Stomach (tissue), 4 donors: Measurements from ENCODE around the gene GALNS.

ENCODE experiments used
- POLR2A ChIP-seq, 4 donors: fragments of 450-650 bp; IDR thresholded peaks; one replicate each; pipeline ENCODE4 v1.6.1; 2016; ENCODE audit warnings: antibody characterized with exemption in 4 of 4, control low read depth in 2 of 4, mild to moderate bottlenecking in 1 of 4, moderate library complexity in 1 of 4
- POLR2AphosphoS5 ChIP-seq, 3 donors: sonication (generic); formaldehyde crosslinking; IDR thresholded peaks; one replicate each; pipeline ENCODE4 v1.6.1; 2016; ENCODE audit warnings: antibody characterized with exemption in 3 of 3
- TF ChIP-seq, protein P1 (sequence below), 7 experiments: fragments of 450-650 bp in 4 of 7; fragments of 200-600 bp in 3 of 7; sonication (generic) in 3 of 7; IDR thresholded peaks; one replicate each; pipeline ENCODE4 v1.5.1; 2016 to 2019; ENCODE audit warnings: antibody characterized with exemption in 7 of 7, control low read depth in 2 of 7, mild to moderate bottlenecking in 1 of 7

- TF ChIP-seq, protein P1, sequence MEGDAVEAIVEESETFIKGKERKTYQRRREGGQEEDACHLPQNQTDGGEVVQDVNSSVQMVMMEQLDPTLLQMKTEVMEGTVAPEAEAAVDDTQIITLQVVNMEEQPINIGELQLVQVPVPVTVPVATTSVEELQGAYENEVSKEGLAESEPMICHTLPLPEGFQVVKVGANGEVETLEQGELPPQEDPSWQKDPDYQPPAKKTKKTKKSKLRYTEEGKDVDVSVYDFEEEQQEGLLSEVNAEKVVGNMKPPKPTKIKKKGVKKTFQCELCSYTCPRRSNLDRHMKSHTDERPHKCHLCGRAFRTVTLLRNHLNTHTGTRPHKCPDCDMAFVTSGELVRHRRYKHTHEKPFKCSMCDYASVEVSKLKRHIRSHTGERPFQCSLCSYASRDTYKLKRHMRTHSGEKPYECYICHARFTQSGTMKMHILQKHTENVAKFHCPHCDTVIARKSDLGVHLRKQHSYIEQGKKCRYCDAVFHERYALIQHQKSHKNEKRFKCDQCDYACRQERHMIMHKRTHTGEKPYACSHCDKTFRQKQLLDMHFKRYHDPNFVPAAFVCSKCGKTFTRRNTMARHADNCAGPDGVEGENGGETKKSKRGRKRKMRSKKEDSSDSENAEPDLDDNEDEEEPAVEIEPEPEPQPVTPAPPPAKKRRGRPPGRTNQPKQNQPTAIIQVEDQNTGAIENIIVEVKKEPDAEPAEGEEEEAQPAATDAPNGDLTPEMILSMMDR (IDR thresholded peaks at IDR 0.05): no peak
- TF ChIP-seq POLR2A (IDR thresholded peaks at IDR 0.05) (no peak), POLR2AphosphoS5 (IDR thresholded peaks at IDR 0.05) (no peak)
Measured at GRCh38 chr16:88821168-88821850, 35.4 kb downstream of the GALNS start.
